HG03097 (cell line): ENCODE measurements around the gene SVBP.
"Not testable (repeated sequence)": the region's sequence is repeated elsewhere in the genome, so short reads cannot be mapped to it uniquely, and the experiment has no call there.

Experiments
- ATAC-seq: cut with Tn5 transposase; IDR thresholded peaks from one replicate; pipeline ENCODE4 v1.9.1; 2021; ENCODE audit not compliant: unreplicated experiment, low FRiP score

SVBP gene

GRCh38 chr1:42841440-42842147, 24.4 kb upstream of the SVBP start:
- no peak for ATAC-seq

- no peak for ATAC-seq
These were observed 23.8 kb upstream of the SVBP start for GRCh38 chr1:42841010-42841409.

- no peak for ATAC-seq
These were observed 21.4 kb upstream of the SVBP start for GRCh38 chr1:42838482-42839190.

- ATAC-seq = no peak
These were observed 20.5 kb upstream of the SVBP start for GRCh38 chr1:42837709-42838108.

DNA sequence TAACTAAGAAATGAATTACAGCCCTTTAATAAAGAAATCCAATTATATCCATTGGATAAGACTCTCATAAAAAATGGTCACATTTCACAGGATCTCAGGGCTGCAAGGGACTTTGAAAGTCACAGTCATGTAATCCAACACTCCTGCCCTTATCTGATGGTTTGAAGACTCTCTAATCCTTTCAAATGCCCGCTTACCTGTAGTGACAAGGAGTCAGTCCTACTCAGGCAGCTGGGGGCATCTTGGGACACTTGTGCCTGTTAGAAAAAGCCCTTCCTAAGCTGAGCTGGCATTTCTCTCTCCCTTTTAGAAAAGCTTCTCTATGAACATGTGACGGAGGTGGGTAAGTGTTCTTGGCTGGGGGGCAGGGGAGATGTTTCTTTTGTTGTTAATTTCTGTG, 18.2 kb upstream of the SVBP start:
- ATAC-seq = no peak

- ATAC-seq = no peak
These were observed 17.6 kb upstream of the SVBP start for GRCh38 chr1:42834803-42835202.

GRCh38 chr1:42833981-42834380, 16.8 kb upstream of the SVBP start:
- no peak for ATAC-seq

GRCh38 chr1:42832641-42833240, 15.5 kb upstream of the SVBP start:
- no peak for ATAC-seq

GRCh38 chr1:42831273-42831672, 14.1 kb upstream of the SVBP start:
- ATAC-seq = no peak

- ATAC-seq = no peak
These were observed 13.4 kb upstream of the SVBP start for GRCh38 chr1:42830631-42831030.

DNA sequence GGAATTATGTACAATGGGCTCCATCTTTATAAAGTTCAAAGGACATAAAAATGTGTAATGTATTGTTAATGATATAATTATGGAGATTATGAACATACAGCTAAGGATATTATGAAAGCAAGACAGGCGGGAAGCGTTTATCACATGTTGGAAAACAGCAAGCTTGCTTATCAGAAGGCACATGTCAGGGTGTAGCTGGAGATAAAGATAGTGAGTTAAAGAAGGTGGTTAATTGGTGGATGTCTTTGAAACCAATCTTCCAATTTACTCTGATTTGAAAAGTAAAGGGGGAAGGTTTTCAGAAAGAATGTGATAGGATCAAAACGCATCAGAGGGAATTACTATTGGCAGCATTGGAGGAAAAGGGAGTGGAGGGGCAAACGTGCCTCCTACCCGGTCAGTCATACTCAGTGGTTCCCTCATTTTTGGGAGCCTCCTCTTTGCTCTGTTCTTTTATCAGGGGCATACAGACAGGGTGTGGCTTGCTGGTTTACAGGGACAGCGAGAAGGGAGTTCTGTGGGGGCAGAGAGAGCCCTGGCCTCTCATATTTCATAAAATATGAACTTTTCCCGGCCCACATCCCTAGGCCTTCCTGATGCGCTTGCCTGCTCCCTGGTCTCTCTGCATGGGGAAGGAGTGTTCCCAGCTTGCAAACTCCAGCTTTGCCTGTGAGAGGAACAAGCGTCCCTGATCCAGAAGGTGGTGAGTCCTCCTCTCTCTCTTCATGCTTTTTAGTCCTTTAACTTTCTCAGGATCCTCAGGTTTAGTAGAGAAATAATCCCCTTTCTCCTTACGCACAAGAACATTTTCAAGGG, 8.0 kb upstream of the SVBP start:
- no peak for ATAC-seq

- no peak for ATAC-seq
These were observed 7.4 kb upstream of the SVBP start for GRCh38 chr1:42824481-42825035.

GRCh38 chr1:42822800-42823392, 5.7 kb upstream of the SVBP start:
- no peak for ATAC-seq

DNA sequence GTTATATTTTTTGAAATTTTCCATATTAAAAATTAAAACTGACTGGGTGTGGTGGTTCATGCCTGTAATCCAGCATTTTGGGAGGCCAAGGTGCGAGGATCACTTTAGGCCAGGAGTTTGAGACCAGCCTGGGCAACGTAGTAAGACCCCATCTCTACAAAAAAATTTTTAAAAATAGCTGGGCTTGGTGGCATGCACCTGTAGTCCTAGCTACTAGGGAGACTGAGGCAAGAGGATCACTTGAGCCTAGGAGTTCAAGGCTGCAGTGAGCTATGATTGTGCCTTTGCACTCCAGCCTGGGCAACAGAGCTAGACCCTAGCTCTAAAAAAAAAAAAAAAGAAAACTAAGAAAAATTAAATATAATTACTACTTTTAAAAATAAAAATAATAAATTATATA, 4.5 kb upstream of the SVBP start:
- ATAC-seq = no peak

- no peak for ATAC-seq
These were observed 3.6 kb upstream of the SVBP start for GRCh38 chr1:42820813-42821212.

DNA sequence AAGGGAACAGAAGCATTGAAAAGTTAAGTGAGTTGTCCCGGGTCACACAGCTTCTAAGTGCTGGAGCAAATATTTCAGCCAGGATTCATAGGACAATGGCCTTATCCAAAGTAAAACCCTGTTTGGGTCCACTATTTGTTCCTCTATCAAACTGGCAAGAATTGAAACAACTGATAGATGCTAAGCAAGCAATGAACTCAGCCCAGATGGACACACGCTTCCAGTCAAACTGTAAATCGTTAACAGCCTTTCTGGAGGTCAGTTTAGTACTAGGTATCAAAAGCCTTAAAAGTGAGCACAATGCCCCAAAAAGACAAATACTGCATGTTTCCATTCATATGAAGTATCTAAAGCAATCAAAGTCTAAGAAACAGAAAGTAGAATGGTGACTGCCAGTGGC, 779 bp upstream of the SVBP start:
- ATAC-seq = no peak

DNA sequence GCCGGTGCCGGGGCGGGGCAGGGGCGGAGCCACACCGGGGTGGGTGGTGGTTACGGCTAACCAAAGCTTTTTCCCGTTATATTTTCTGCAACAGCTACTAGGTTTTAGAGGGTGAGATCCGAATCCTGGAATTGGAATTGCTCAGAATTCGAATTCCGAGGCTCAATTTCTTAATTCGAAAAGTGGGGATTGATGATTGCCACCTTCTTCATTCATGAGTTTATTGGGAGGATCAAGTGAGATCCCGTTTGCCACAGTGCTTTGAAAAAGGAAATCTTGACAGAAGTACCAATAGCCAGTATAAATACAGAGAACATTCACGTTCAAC, 207 bp upstream of the SVBP start:
- ATAC-seq = no peak

DNA sequence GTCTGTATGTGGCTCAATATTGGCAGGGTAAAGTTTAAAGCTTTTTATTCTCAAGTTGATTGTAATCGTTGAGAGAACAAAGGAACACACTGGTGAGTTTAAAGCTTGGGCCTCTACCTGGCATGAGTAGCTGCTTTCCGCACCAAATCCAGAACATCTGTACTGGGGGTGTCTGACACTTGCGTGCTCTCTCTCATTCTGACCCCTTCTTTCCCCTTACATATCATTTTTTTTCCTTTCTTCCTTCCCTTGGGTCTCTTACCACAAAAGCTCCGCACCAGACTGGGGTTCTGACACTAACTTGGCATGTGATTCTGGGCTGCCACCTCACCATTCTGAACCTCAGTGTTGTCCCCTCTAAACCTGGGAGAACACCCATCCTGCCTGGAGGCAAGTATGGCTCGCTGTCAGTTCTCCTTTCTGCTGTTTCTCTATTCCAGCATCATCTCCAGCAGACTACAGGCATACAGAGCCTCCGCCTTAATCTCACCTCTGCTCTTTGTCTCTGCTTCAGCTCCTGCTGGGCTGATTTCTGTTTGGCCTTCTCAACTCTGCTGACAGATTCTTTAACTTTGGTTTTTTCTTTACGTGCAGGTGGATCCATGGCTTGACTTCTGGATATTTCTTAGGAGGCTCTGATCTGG, 1.1 kb downstream of the SVBP start:
- no peak for ATAC-seq

DNA sequence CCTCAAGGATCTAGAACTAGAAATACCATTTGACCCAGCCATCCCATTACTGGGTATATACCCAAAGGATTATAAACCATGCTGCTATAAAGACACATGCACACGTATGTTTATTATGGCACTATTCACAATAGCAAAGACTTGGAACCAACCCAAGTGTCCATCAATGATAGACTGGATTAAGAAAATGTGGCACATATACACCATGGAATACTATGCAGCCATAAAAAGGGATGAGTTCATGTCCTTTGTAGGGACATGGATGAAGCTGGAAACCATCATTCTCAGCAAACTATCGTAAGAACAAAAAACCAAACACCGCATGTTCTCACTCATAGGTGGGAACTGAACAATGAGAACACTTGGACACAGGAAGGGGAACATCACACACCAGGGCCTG, 2.4 kb downstream of the SVBP start:
- not testable (repeated sequence) for ATAC-seq

GRCh38 chr1:42807056-42807668, 10.0 kb downstream of the SVBP start:
- ATAC-seq = no peak
